ENCODE results near the gene NIPAL3. TPM values are rescaled to one million over a fixed set of nuclear protein-coding genes. Genes with fewer than 3 reads are reported as not detected.

The NIPAL3 gene
- total RNA-seq, 1 experiment from 2014 or later = 16.6 TPM

GRCh38 chr1:24386931-24387330 lies 28.7 kb upstream of the NIPAL3 start:
- Histone ChIP-seq H3K4me3 (replicated peaks in 1 of 2; ENCODE audit: low read depth in 1 of 2, low read length in 2 of 2) (no peak overlapping the region), H3K27me3 (ENCODE audit: insufficient read depth, low read length) (no peaks in the 10 kb centered on the region), H3K27ac (ENCODE audit: low read depth, low read length) (no peak overlapping the region), H2AFZ (ENCODE audit: low read depth, low read length, poor library complexity, severe bottlenecking) (no peak overlapping the region), H3K4me1 (ENCODE audit: control insufficient read depth in 1 of 2, insufficient read depth in 2 of 2, low read length in 2 of 2) (peaks cover 5 to 27% of the 10 kb centered on the region in 2 experiments; a peak in 3 of 4 replicates), H3K9me3 (ENCODE audit: control insufficient read depth in 1 of 2, insufficient read depth in 1 of 2, low read depth in 1 of 2, low read length in 2 of 2) (no peaks in the 10 kb centered on the region), H3K36me3 (ENCODE audit: control insufficient read depth in 1 of 2, insufficient read depth in 2 of 2, low read length in 2 of 2) (no peaks in the 10 kb centered on the region), H3K9me2 (ENCODE audit: insufficient read depth) (no peaks in the 10 kb centered on the region), H3K4me2 (ENCODE audit: low read length) (no peak overlapping the region), H3K9ac (ENCODE audit: low read length) (no peak overlapping the region), H3K79me2 (ENCODE audit: insufficient read depth, low read length) (no peaks in the 10 kb centered on the region), H4K20me1 (ENCODE audit: insufficient read depth) (no peaks in the 10 kb centered on the region)
- BruUV-seq (replicated peaks) = no TSS peak
- ChIA-PET CTCF (interaction anchor here (1.7 to 3.5 kb wide), 3 partner anchors 183 to 188 kb away, joined by 5 to 22 read pairs (median 18); no protein-coding TSS in a partner anchor), RAD21 (ENCODE audit: low non-redundant PET in 1 of 2, low total read pairs in 2 of 2, uncharacterized antibody in 2 of 2, unreplicated experiment in 2 of 2) (interaction anchor here (0.9 to 1.2 kb wide), 2 partner anchors 186 to 188 kb away, joined by 3 read pairs; no protein-coding TSS in a partner anchor), POLR2A (no interaction called here)
- TF ChIP-seq RAD21 (IDR thresholded peaks at IDR 0.05; ENCODE audit: low read depth) (no peak), JUND (IDR thresholded peaks at IDR 0.05) (no peak), POLR2A (IDR thresholded peaks at IDR 0.05; ENCODE audit: borderline replicate concordance, extremely low read depth, insufficient read depth, insufficient read length) (no peak), CEBPB (IDR thresholded peaks at IDR 0.05; ENCODE audit: low read depth) (no peak), EZH2 (IDR thresholded peaks at IDR 0.05) (no peak), ELF1 (IDR thresholded peaks at IDR 0.05; ENCODE audit: borderline replicate concordance, low read depth) (no peak), SP1 (IDR thresholded peaks at IDR 0.05; ENCODE audit: low read depth) (no peak), CTCF (IDR thresholded peaks at IDR 0.05 in 2 of 3, conservative IDR thresholded peaks at IDR 0.05 in 1 of 3; ENCODE audit: borderline replicate concordance in 1 of 3, insufficient read depth in 1 of 3, low read depth in 2 of 3, low read length in 2 of 3) (no peak), POLR2AphosphoS5 (IDR thresholded peaks at IDR 0.05; ENCODE audit: low read depth, low read length) (no peak), FOSL1 (IDR thresholded peaks at IDR 0.05; ENCODE audit: low read depth) (no peak), ZNF274 (IDR thresholded peaks at IDR 0.05; ENCODE audit: low read depth, low read length) (no peak), EZH2phosphoT487 (IDR thresholded peaks at IDR 0.05; ENCODE audit: borderline replicate concordance) (no peak), ZFX (IDR thresholded peaks at IDR 0.05) (no peak), ATF3 (IDR thresholded peaks at IDR 0.05) (no peak), SRF (IDR thresholded peaks at IDR 0.05; ENCODE audit: low read depth) (no peak)
- TF ChIP-seq, protein P1, sequence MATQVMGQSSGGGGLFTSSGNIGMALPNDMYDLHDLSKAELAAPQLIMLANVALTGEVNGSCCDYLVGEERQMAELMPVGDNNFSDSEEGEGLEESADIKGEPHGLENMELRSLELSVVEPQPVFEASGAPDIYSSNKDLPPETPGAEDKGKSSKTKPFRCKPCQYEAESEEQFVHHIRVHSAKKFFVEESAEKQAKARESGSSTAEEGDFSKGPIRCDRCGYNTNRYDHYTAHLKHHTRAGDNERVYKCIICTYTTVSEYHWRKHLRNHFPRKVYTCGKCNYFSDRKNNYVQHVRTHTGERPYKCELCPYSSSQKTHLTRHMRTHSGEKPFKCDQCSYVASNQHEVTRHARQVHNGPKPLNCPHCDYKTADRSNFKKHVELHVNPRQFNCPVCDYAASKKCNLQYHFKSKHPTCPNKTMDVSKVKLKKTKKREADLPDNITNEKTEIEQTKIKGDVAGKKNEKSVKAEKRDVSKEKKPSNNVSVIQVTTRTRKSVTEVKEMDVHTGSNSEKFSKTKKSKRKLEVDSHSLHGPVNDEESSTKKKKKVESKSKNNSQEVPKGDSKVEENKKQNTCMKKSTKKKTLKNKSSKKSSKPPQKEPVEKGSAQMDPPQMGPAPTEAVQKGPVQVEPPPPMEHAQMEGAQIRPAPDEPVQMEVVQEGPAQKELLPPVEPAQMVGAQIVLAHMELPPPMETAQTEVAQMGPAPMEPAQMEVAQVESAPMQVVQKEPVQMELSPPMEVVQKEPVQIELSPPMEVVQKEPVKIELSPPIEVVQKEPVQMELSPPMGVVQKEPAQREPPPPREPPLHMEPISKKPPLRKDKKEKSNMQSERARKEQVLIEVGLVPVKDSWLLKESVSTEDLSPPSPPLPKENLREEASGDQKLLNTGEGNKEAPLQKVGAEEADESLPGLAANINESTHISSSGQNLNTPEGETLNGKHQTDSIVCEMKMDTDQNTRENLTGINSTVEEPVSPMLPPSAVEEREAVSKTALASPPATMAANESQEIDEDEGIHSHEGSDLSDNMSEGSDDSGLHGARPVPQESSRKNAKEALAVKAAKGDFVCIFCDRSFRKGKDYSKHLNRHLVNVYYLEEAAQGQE (IDR thresholded peaks at IDR 0.05; ENCODE audit: low read depth) = no peak
- DNase-seq (ENCODE audit: low read depth, low spot score) (no peak), ATAC-seq (no peak)
- intact Hi-C loops (cut with micrococcal nuclease) = no loop called here

Measured in HCT116 (cell line).